Daoy (cell line): ENCODE measurements around the gene NFIB. TPM values are rescaled to one million over a fixed set of nuclear protein-coding genes. Genes with fewer than 3 reads are reported as not detected.

Experiments
- DNase-seq: peaks from one replicate; pipeline ENCODE4 v3.0.0-alpha.2; 2015; ENCODE audit warnings: low read depth
- total RNA-seq: library from RNA; depleted of rRNA; stranded (reverse); fragments of >200 nt; shearing (Covaris generic); gene quantifications from 2 replicates; pipeline ENCODE4 v1.2.3, GENCODE V29; 2014; rRNA removed

The NFIB gene
- total RNA-seq: 16.5 and 19.4 TPM in 2 replicates

- DNase-seq: peak; percentile 84
These were observed at the start of gene NFIB for GRCh38 chr9:14313951-14314423. NFIB (minus strand) TSS chr9:14314141; CDS start chr9:14313511, 630 bp downstream.

DNA sequence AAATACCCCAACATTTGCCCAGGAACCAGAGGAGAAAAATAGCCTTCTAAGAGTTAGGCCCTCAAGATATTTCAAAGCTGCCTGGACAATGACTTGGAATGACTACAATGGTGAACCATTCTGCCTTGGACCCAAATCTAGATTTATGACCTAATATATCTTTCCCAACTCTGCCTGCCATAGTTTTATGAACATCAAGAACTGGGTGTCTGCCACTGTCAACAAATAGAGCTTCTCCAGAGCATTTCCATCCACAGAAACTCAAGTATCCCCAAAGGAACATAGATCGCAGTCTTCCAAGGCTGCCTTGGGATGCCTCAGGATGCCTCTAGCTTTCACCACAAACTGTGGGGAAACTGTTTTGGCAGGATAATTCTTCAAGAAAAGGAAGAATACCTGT, 48.2 kb upstream of the NFIB start:
- no peak for DNase-seq

DNA sequence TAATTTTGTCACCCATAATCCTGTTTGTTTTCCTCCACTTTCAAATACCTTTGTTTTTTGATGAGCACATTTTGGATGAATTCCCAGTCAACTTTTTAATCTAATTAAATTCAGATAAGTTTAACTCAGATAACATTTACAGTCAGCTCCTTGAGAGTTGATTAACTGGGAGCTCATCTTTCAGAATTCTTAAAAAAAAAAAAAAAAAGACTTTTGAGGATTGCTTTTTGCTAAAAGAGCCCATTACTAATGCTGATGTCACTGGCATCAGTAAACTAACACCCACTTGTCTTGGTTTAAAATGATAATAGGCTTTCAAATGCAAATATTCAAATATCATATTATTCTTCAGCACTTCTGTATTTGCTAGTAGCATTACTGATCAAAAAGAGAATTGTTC, 47.1 kb upstream of the NFIB start:
- no peak for DNase-seq

- no peak for DNase-seq
These were observed 44.6 kb upstream of the NFIB start for GRCh38 chr9:14358523-14358922.

- no peak for DNase-seq
These were observed 42.7 kb upstream of the NFIB start for GRCh38 chr9:14356351-14357265.

DNA sequence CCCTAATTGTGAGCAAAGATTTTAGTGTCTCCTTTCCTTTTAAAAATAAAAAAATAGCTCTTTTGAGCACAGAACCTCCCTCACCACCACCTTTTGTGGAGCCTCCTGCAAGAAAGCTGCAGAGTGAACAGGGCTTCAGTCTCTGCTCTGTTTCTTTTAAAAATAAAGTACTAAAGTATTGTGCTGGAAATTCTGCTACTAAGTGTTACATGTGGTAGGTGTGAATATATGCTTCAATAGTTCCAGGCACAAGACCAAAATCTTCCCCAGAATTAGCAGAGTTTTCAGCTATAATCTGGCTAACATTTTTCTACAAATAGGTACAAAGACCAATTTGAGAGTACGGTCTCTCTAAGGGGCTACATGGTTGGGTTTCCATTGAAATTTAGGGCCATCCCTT, 40.3 kb upstream of the NFIB start:
- DNase-seq: no peak

DNA sequence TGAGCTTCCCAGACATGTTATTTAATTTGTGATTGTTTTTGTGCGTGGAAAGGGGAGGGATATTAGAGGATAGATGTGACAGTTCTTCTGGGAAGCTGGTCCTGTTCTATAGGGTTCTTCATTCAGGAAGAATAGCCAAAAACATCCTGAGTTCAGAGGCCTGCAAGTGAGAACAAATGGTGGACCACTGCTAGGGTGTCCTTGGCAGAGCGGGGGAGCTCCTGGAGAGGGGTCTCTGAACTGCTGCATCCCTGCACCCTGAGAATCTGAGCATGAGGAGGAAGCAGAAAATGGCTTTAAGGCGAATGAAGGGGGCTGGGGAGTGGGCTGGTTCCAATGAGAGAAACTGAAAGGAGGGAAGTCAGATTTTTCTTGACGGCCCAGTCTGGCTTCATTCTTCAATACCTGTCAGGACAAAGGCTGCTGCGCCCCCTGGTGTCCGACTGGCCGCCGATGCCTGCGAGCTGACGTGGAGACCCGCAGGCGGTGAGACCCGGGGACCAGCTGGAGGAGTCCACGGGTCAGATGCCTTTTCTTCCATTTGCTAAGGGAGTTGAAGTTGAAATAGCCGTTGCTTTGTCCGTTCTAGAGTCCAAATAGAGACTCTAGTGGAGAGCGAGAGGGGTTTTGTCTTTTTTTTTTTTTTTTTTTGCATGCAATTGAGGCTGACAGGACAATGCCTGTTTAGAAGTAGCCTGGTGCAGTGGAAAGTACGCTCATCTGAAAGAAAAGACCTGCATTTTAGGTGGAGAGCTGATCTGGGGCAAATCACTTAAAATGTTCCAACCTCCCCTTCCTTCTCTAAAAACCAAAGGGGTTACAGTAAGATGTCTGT, 39.5 kb upstream of the NFIB start:
- peak; percentile 73 for DNase-seq

GRCh38 chr9:14352503-14352902, 38.6 kb upstream of the NFIB start:
- DNase-seq: no peak

GRCh38 chr9:14351221-14351836, 37.4 kb upstream of the NFIB start:
- no peak for DNase-seq

DNA sequence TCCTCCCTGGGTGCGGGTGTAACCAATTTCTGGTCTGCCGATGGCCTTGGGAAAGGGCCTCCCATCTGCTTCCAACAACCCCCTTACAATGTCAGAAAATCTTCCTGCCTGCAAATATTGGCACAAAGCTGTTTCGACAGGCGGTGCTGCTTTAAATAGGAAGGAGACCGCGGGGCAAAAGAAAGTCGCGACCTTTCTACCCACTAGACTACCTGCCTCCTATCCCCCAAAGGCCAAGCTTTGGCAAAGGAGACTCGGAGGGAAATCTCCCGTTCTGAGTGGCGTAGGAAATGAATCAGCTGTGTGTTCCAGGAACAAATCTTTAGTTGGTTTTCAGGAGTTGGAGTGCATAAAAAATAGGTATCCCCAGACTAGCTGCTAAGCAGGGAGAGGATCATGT, 36.8 kb upstream of the NFIB start:
- no peak for DNase-seq

DNA sequence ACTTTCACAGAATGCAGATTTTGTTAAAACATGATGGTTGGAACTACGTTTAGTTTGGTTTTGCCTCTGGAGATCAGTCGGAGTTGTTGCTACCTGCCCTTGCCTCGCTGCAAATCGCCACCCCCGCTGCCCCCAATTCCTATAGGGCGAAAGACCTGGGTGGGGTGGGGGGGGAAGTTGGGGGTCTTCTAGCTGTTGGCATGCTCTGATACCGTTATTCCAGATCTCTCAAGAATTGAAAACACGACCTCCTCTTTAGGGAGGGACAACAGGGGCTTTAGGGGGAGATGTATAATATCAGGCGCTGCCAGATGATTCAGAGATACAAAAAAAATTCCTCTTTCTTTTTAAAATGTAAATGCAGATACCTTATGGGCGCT, 36.4 kb upstream of the NFIB start:
- no peak for DNase-seq

- DNase-seq: no peak
These were observed 35.8 kb upstream of the NFIB start for GRCh38 chr9:14349447-14350348.

DNA sequence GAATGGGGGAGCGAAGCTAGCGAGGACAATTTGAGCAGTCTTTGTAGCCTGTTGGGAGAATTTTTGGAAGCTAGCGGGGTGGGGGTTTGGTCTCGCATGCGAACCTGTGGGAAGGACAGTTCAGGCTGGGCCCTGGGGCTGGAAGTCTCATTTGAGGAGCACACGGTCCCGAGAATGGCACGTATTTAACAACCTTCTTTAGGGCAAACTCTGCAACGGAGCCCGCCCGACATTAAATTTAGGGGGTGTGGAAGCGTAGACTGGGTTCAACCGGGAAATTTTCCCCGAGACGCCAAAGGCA, 35.2 kb upstream of the NFIB start:
- DNase-seq: no peak

DNA sequence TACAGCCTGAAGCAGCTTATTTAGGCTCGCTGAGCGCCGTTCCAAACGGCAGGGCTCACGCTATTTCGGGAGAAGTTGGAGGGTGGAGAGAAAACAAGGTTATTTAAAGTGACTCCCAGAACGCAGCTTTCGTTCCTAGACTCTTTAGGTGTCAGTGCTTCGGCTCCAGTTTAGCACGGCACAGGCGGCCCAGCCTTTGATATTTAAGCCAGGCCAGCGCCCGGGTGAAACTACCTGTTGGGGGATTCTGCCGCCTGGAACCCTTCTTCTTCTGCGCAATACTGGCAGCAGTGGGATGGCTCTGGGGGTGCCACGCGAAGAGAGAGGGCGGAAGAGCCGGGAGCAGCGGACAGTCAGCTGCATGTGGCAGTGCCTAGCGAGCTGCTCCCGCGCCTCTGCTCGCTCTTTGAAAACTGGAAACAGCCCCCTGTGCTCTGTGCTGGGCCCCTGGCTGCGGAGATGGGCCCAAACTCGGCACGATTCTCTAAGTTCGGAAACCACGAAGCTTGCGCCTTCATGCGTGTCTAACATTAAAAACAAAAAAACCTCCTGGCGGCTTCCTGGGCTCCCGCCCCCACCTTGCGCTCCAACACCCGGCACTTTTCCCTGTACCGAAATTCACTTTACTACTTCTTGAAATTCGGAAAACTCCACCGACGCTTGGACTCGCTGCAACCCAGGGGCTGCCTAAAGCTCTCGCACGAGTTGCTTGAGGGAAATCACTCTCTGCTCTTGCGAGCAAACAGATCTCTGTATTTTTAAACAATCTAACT, 34.6 kb upstream of the NFIB start:
- DNase-seq: peak; percentile 9

GRCh38 chr9:14348123-14348372, 34.1 kb upstream of the NFIB start:
- no peak for DNase-seq

GRCh38 chr9:14347406-14348122, 33.6 kb upstream of the NFIB start:
- peak; percentile 49 for DNase-seq

DNA sequence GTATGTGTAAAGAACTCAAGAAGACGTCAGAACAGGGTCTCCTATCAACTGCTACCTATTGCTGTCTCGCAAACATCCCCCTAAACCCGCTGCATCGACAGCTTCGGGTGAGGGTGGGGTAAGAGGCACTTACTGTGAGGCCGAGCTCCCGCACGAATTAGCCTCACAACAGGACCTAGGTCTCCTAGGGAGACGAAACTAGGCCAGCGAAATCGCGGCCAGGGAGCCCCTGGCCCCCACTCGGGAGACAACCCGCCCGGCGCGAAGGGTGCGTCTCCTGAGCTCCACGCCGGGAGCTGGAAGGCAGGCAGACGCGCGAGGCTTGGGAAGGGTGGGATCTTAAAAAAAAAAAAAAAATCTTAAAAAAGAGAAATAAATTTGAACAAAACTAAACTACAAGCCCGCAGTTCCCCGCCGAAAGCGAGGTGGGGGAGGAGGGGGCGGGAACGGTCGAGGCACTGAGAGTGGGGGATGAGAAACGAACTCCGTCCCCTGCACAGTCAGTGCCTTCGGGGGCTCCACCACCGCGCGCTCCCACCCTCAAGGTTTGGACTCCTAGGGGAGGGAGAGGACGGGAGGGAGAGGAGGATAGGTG, 33.0 kb upstream of the NFIB start:
- DNase-seq: no peak

DNA sequence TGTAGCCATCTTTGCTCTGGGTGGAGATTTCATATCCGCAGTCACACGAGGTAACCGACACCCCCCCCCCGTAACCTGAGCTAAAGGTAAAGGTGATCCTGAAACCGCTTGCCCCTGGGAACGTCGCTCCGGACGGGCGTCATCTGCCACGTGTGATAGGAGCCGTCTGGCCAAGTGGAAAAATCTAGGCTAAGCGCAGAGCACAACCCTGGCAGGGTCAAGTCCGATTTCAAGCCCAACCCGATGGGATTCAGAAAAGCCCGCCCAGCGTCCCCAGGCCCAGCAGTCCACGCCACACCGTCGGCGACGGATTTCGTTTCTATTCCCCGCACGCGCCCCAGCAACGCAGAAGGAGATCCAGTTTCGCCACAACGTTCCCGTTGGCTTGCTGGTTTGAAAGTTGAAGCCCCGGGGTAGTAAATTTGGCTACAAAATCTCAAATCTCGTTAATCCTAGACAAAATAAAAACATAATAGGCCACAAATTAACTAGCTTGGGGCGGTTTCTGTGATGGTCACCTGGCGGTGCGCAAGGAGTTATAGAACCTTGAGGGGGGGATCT, 32.4 kb upstream of the NFIB start:
- no peak for DNase-seq
